GM23338 (cell line): ENCODE data around the gene RYR3. TPM values are rescaled to one million over a fixed set of nuclear protein-coding genes. Genes with fewer than 3 reads are reported as not detected.
A peak's percentile ranks its signal among the peaks of the same experiment; 100 is the strongest.

Source experiments
- ATAC-seq: fragments of 200-7000 bp; cut with Tn5 transposase; 3 replicates; pipeline ENCODE4 v1.9.1; 2020
- DNase-seq: peaks from one replicate; pipeline ENCODE4 v3.0.0-alpha.2; 2015; ENCODE audit warnings: low spot score
- H2AFZ ChIP-seq: fragments of 200-600 bp; sonication (generic); 2 replicates; pipeline ENCODE4 v1.8.0; 2016; ENCODE audit warnings: antibody characterized with exemption, mild to moderate bottlenecking, moderate library complexity
- H3F3A ChIP-seq: fragments of 200-600 bp; sonication (generic); replicated peaks from 2 replicates; pipeline ENCODE4 v1.8.0; 2017; ENCODE audit warnings: antibody characterized with exemption, mixed run types, low read depth
- H3K27ac ChIP-seq: fragments of 200-600 bp; sonication (generic); 2 replicates; pipeline ENCODE4 v1.6.1; 2016; ENCODE audit warnings: low read depth
- H3K27me3 ChIP-seq: fragments of 200-600 bp; sonication (generic); 2 replicates; pipeline ENCODE4 v1.8.0; 2016; ENCODE audit warnings: mild to moderate bottlenecking, mixed run types, moderate library complexity; ENCODE audit not compliant: insufficient read depth
- H3K36me3 ChIP-seq: fragments of 200-600 bp; sonication (generic); 2 replicates; pipeline ENCODE4 v1.8.0; 2016; ENCODE audit warnings: mild to moderate bottlenecking; ENCODE audit not compliant: insufficient read depth
- H3K4me1 ChIP-seq: fragments of 200-600 bp; sonication (generic); 2 replicates; pipeline ENCODE4 v1.8.0; 2016; ENCODE audit warnings: mild to moderate bottlenecking, moderate library complexity; ENCODE audit not compliant: insufficient read depth
- H3K4me2 ChIP-seq: fragments of 200-600 bp; sonication (generic); 2 replicates; pipeline ENCODE4 v1.7.1; 2017; ENCODE audit warnings: mixed run types
- H3K4me3 ChIP-seq: fragments of 200-600 bp; sonication (generic); 2 replicates; pipeline ENCODE4 v1.6.1; 2016; ENCODE audit warnings: mixed run types
- H3K79me2 ChIP-seq: fragments of 200-600 bp; sonication (generic); replicated peaks from 2 replicates; pipeline ENCODE4 v1.8.0; 2017; ENCODE audit warnings: mild to moderate bottlenecking; ENCODE audit not compliant: insufficient read depth
- H3K9me2 ChIP-seq: fragments of 200-600 bp; sonication (generic); 2 replicates; pipeline ENCODE4 v1.8.0; 2017; ENCODE audit not compliant: insufficient read depth
- H4K20me1 ChIP-seq: fragments of 200-600 bp; sonication (generic); replicated peaks from 2 replicates; pipeline ENCODE4 v1.8.0; 2017; ENCODE audit warnings: mild to moderate bottlenecking; ENCODE audit not compliant: insufficient read depth
- H3K27ac Mint-ChIP-seq: 2 replicates; pipeline ENCODE4 v1.8.0; 2020; ENCODE audit warnings: inconsistent platforms, mild to moderate bottlenecking, moderate library complexity, mixed read lengths
- H3K27me3 Mint-ChIP-seq: 3 replicates; pipeline ENCODE4 v1.8.0; 2022; ENCODE audit warnings: low read depth, mild to moderate bottlenecking, moderate library complexity, mixed read lengths, inconsistent platforms; ENCODE audit not compliant: insufficient read depth, poor library complexity
- H3K36me3 Mint-ChIP-seq: 3 replicates; pipeline ENCODE4 v1.8.0; 2021; ENCODE audit warnings: low read depth, mild to moderate bottlenecking, inconsistent platforms, moderate library complexity, mixed read lengths
- H3K4me1 Mint-ChIP-seq: 3 replicates; pipeline ENCODE4 v1.8.0; 2020; ENCODE audit warnings: mild to moderate bottlenecking, inconsistent platforms, mixed read lengths
- H3K4me3 Mint-ChIP-seq: 3 replicates; pipeline ENCODE4 v1.8.0; 2021; ENCODE audit warnings: moderate library complexity, mild to moderate bottlenecking, inconsistent platforms, mixed read lengths
- H3K9me3 Mint-ChIP-seq: 3 replicates; pipeline ENCODE4 v1.8.0; 2020; ENCODE audit warnings: moderate library complexity, mild to moderate bottlenecking, inconsistent platforms, mixed read lengths
- CTCF ChIP-seq, 2 experiments: fragments of 200-600 bp in 1 of 2; sonication (generic) in 1 of 2; conservative IDR thresholded peaks; 2 replicates each; pipeline versions ENCODE4 v1.5.1 to v1.6.1; 2016 to 2017; ENCODE audit warnings: antibody characterized with exemption in 2 of 2, low read depth in 2 of 2, mild to moderate bottlenecking in 2 of 2, moderate library complexity in 1 of 2
- STAT1 ChIP-seq: IDR thresholded peaks from one replicate; pipeline ENCODE4 v1.6.1; 2016; ENCODE audit warnings: antibody characterized with exemption; ENCODE audit not compliant: unreplicated experiment
- polyA plus RNA-seq: library from polyadenylated mRNA; unstranded; fragments of >200 nt; fragmentation: Nextera tagmentation; extraction: Ambion mirVana; gene quantifications from 2 replicates; pipeline ENCODE4 v1.2.1, GENCODE V29; 2016
- total RNA-seq: library from RNA; depleted of rRNA; stranded (reverse); fragments of >200 nt; shearing (Covaris generic); gene quantifications from 2 replicates; pipeline ENCODE4 v1.2.3, GENCODE V29; 2014
- TF ChIP-seq, protein P1 (sequence below): IDR thresholded peaks from 2 replicates; pipeline ENCODE4 v1.6.1; 2016; ENCODE audit warnings: antibody characterized with exemption
- TF ChIP-seq, protein P2 (sequence below): fragments of 250-450 bp; sonication (Bioruptor Pico); IDR thresholded peaks from 2 replicates; pipeline ENCODE4 v1.5.0; 2020; ENCODE audit warnings: mild to moderate bottlenecking, moderate library complexity

RYR3 gene
- total and polyA plus RNA-seq, 2 experiments from 2014 or later, result 1.1 to 1.2 TPM

DNA sequence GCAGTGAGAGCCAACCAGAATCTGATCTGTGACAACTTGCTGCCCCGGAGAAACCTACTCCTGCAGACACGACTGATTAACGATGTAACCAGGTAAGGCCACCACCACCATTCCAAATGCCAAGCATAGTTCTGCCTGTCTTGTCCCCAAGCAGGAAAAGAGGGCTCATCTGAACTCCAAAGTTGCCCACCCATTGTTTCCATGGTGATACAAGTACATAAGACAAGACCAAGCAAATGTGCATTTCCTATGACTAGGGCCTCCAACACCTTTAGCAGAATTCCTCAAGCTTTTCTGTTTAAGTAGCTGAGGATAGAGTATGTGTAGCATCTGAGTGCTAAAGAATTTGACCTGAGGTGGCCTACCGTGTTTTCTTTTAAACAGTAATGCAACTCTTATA is 290.7 kb downstream of the RYR3 start:
- H3K36me3 Mint-ChIP-seq, result no peaks in the 10 kb centered on the region
- H3K79me2 ChIP-seq, result no peaks in the 10 kb centered on the region

GRCh38 chr15:33608714-33609113 is 297.9 kb downstream of the RYR3 start:
- H3K27me3 Mint-ChIP-seq, result peaks cover 3% of the 10 kb centered on the region
- Histone ChIP-seq H3K79me2 (no peaks in the 10 kb centered on the region), H3K4me1 (no peaks in the 10 kb centered on the region), H2AFZ (no peak overlapping the region), H3K27ac (no peak overlapping the region), H3K36me3 (no peaks in the 10 kb centered on the region), H3K4me2 (no peak overlapping the region), H4K20me1 (no peaks in the 10 kb centered on the region), H3F3A (no peaks in the 10 kb centered on the region), H3K4me3 (no peak overlapping the region), H3K9me2 (peaks cover 4% of the 10 kb centered on the region; the same call in 1 of the 2 replicates), H3K27me3 (no peaks in the 10 kb centered on the region)
- ATAC-seq, result peak; percentile 68
- H3K9me3 Mint-ChIP-seq, result no peaks in the 10 kb centered on the region
- TF ChIP-seq CTCF (conservative IDR thresholded peaks at IDR 0.05; ENCODE audit: low read depth in 2 of 2), result peak; percentile 69 to 72
- TF ChIP-seq, protein P1, sequence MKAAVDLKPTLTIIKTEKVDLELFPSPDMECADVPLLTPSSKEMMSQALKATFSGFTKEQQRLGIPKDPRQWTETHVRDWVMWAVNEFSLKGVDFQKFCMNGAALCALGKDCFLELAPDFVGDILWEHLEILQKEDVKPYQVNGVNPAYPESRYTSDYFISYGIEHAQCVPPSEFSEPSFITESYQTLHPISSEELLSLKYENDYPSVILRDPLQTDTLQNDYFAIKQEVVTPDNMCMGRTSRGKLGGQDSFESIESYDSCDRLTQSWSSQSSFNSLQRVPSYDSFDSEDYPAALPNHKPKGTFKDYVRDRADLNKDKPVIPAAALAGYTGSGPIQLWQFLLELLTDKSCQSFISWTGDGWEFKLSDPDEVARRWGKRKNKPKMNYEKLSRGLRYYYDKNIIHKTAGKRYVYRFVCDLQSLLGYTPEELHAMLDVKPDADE, result no peak
- TF ChIP-seq, protein P2, sequence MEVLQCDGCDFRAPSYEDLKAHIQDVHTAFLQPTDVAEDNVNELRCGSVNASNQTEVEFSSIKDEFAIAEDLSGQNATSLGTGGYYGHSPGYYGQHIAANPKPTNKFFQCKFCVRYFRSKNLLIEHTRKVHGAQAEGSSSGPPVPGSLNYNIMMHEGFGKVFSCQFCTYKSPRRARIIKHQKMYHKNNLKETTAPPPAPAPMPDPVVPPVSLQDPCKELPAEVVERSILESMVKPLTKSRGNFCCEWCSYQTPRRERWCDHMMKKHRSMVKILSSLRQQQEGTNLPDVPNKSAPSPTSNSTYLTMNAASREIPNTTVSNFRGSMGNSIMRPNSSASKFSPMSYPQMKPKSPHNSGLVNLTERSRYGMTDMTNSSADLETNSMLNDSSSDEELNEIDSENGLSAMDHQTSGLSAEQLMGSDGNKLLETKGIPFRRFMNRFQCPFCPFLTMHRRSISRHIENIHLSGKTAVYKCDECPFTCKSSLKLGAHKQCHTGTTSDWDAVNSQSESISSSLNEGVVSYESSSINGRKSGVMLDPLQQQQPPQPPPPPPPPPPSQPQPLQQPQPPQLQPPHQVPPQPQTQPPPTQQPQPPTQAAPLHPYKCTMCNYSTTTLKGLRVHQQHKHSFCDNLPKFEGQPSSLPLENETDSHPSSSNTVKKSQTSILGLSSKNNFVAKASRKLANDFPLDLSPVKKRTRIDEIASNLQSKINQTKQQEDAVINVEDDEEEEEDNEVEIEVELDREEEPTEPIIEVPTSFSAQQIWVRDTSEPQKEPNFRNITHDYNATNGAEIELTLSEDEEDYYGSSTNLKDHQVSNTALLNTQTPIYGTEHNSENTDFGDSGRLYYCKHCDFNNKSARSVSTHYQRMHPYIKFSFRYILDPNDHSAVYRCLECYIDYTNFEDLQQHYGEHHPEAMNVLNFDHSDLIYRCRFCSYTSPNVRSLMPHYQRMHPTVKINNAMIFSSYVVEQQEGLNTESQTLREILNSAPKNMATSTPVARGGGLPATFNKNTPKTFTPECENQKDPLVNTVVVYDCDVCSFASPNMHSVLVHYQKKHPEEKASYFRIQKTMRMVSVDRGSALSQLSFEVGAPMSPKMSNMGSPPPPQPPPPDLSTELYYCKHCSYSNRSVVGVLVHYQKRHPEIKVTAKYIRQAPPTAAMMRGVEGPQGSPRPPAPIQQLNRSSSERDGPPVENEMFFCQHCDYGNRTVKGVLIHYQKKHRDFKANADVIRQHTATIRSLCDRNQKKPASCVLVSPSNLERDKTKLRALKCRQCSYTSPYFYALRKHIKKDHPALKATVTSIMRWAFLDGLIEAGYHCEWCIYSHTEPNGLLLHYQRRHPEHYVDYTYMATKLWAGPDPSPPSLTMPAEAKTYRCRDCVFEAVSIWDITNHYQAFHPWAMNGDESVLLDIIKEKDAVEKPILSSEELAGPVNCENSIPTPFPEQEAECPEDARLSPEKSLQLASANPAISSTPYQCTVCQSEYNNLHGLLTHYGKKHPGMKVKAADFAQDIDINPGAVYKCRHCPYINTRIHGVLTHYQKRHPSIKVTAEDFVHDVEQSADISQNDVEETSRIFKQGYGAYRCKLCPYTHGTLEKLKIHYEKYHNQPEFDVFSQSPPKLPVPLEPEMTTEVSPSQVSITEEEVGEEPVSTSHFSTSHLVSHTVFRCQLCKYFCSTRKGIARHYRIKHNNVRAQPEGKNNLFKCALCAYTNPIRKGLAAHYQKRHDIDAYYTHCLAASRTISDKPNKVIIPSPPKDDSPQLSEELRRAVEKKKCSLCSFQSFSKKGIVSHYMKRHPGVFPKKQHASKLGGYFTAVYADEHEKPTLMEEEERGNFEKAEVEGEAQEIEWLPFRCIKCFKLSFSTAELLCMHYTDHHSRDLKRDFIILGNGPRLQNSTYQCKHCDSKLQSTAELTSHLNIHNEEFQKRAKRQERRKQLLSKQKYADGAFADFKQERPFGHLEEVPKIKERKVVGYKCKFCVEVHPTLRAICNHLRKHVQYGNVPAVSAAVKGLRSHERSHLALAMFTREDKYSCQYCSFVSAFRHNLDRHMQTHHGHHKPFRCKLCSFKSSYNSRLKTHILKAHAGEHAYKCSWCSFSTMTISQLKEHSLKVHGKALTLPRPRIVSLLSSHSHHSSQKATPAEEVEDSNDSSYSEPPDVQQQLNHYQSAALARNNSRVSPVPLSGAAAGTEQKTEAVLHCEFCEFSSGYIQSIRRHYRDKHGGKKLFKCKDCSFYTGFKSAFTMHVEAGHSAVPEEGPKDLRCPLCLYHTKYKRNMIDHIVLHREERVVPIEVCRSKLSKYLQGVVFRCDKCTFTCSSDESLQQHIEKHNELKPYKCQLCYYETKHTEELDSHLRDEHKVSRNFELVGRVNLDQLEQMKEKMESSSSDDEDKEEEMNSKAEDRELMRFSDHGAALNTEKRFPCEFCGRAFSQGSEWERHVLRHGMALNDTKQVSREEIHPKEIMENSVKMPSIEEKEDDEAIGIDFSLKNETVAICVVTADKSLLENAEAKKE (CRISPR knock-in tag), result no peak
- no peak overlapping the region for H3K4me3 Mint-ChIP-seq
- peak; percentile 66 for DNase-seq
- H3K4me1 Mint-ChIP-seq, result peaks cover 11% of the 10 kb centered on the region
- H3K36me3 Mint-ChIP-seq, result no peaks in the 10 kb centered on the region; the same call in 2 of the 3 replicates
- no peak overlapping the region; the same call in 1 of the 2 replicates for H3K27ac Mint-ChIP-seq

More for the DNA sequence above, 290.7 kb downstream of the RYR3 start:
- no peaks in the 10 kb centered on the region for H4K20me1 ChIP-seq
- peaks cover 12% of the 10 kb centered on the region for H3K9me2 ChIP-seq
- no peaks in the 10 kb centered on the region; the same call in 2 of the 3 replicates for H3K9me3 Mint-ChIP-seq
- no peak overlapping the region for H3K4me3 ChIP-seq
- ATAC-seq (no peak), DNase-seq (no peak)
- no peak overlapping the region for H2AFZ ChIP-seq
- no peak overlapping the region for H3K27ac Mint-ChIP-seq
- H3K27ac ChIP-seq, result no peak overlapping the region
- no peak overlapping the region for H3K4me2 ChIP-seq
- H3K4me1 ChIP-seq, result peaks cover 35% of the 10 kb centered on the region
- H3K4me1 Mint-ChIP-seq, result peaks cover 44% of the 10 kb centered on the region
- H3K4me3 Mint-ChIP-seq, result no peak overlapping the region
- no peaks in the 10 kb centered on the region for H3F3A ChIP-seq
- no peaks in the 10 kb centered on the region for H3K36me3 ChIP-seq
- TF ChIP-seq STAT1, result no peak
- no peaks in the 10 kb centered on the region for H3K27me3 ChIP-seq
- H3K27me3 Mint-ChIP-seq, result no peaks in the 10 kb centered on the region
